ENCODE measurements around the gene FANCB. TPM values are rescaled to one million over a fixed set of nuclear protein-coding genes. Genes with fewer than 3 reads are reported as not detected.

FANCB gene
- total and polyA plus RNA-seq, 5 donors: 0.11 to 1.1 (median 0.89) TPM

DNA sequence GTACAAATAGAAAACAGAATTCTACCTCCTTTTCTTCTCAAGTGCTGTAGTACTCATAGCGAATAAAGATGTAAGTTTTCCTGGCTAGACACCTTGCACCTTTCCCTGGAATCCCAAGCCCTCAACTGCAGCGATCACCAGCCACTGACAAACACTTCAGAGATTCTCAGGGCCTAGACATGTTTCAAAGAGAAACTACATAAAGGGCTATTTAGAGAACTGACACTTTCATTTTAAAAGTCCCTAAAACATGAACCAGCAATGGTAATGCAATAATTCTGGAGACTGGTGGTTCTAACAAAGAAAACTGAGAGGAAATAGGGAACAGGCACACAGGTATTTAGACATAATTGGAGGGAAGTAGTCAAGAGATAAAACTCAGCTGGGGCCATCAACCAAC, 35.7 kb downstream of the FANCB start:
- DNase-seq (no peak), ATAC-seq (no peak)
- intact Hi-C loops (cut with DNase I): no loop called here
- Histone ChIP-seq H3K4me3 (ENCODE audit: low read length) (no peak overlapping the region), H3K9me3 (ENCODE audit: control insufficient read depth, low read length) (no peaks in the 10 kb centered on the region), H3K4me1 (ENCODE audit: control insufficient read depth, insufficient read depth, low read length) (no peaks in the 10 kb centered on the region), H3K27me3 (ENCODE audit: control insufficient read depth, insufficient read depth) (no peaks in the 10 kb centered on the region), H3K27ac (ENCODE audit: low read length) (no peak overlapping the region)
- WGBS: 96% methylated on average over 2 of the region's 2 CpGs

DNA sequence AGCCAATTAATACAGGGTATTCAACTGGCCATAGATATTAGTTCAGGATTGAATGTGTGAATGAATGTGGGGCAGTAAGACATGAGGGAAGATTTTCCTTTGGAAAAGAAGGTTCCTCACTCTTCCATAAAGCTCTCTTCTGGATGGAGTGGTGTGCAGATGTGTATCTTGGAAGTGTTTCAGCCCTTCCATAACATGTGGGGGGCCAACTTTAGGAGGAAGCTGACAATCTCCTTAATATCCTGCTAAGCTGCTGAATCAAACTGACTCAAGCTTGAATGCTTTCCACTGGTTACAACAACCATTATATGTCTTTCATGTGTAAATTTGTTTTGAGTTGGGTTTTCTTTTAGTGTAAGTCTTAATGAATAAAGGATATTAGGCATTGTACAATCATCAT, 40.3 kb downstream of the FANCB start:
- no peaks in the 10 kb centered on the region for H3K9me3 ChIP-seq (ENCODE audit: control insufficient read depth, low read length)
- DNase-seq (no peak), ATAC-seq (no peak)
- H3K27me3 ChIP-seq (ENCODE audit: control insufficient read depth, insufficient read depth): no peaks in the 10 kb centered on the region
- intact Hi-C loops (cut with DNase I): no loop called here
- no peak overlapping the region for H3K27ac ChIP-seq (ENCODE audit: low read length)
- no peak overlapping the region for H3K4me3 ChIP-seq (ENCODE audit: low read length)
- H3K4me1 ChIP-seq (ENCODE audit: control insufficient read depth, insufficient read depth, low read length): no peaks in the 10 kb centered on the region

DNA sequence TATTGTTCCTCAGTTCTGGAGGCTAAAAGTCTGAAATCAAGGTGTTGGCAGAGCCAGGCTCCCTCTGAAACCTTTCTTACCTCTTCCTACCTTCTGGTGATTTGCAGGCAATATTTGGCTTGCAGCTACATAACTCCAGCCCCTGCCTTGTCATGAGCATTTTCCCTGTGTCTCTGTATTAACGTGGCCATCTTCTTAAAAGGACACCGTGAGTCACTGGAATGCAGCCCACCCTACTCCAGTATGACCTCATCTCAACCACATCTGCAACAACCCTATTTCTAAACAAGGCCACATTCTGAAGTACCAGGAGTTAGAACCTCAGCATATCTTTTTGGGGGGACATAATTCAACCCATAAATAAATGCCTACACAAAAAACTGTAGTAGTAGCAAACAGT, 40.7 kb downstream of the FANCB start:
- intact Hi-C loops (cut with DNase I): no loop called here
- Histone ChIP-seq H3K4me1 (ENCODE audit: control insufficient read depth, insufficient read depth, low read length) (no peaks in the 10 kb centered on the region), H3K27ac (ENCODE audit: low read length) (no peak overlapping the region), H3K4me3 (ENCODE audit: low read length) (no peak overlapping the region), H3K9me3 (ENCODE audit: control insufficient read depth, low read length) (no peaks in the 10 kb centered on the region), H3K27me3 (ENCODE audit: control insufficient read depth, insufficient read depth) (no peaks in the 10 kb centered on the region)
- WGBS: 48% methylated on average over 2 of the region's 2 CpGs
- no peak for DNase-seq
- ATAC-seq: no peak

DNA sequence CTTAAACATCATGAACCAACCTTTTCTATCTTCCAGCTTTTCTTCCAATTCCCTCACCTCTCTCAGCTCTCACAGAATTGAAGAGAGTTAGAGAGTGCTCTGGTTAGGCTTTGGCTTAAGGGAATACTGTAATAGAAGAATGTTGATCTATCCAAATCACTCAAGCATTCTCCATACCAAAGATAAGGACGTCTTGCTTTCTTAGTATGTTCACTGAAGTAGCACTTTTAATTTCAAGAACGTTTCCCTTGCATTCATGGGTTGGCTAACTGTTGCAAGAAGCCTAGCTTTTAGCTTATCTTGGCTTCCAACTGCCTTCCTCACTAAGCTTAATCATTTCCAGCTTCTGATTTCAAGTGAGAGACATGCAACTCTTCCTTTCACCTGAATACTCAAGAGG, 43.2 kb downstream of the FANCB start:
- Histone ChIP-seq H3K9me3 (ENCODE audit: control insufficient read depth, low read length) (no peaks in the 10 kb centered on the region), H3K27ac (ENCODE audit: low read length) (no peak overlapping the region), H3K4me3 (ENCODE audit: low read length) (no peak overlapping the region), H3K27me3 (ENCODE audit: control insufficient read depth, insufficient read depth) (no peaks in the 10 kb centered on the region), H3K4me1 (ENCODE audit: control insufficient read depth, insufficient read depth, low read length) (no peaks in the 10 kb centered on the region)
- DNase-seq (no peak), ATAC-seq (no peak)
- 84% methylated on average over 2 of the region's 2 CpGs for WGBS
- intact Hi-C loops (cut with DNase I): no loop called here

DNA sequence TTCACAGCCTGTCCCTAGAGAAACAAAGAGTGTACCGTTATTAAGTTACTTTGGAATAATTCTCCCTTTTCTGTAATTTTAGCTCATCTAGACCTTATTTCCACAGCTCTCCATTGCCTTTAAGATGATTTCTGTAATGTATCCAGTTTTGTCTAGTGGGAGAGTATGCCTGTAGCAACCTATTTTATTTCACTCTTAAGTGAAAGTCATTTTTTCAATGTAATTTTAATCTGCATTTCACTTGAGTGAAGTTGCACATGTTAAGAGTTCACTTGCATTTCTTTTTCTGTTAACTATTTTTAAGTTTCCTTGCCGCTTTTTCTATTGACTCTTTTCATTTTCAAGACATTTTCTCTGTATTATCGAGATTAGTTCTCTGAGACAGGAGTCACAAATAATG, 46.5 kb downstream of the FANCB start:
- Histone ChIP-seq H3K27ac (ENCODE audit: low read length) (no peak overlapping the region), H3K27me3 (ENCODE audit: control insufficient read depth, insufficient read depth) (no peaks in the 10 kb centered on the region), H3K4me3 (ENCODE audit: low read length) (no peak overlapping the region), H3K4me1 (ENCODE audit: control insufficient read depth, insufficient read depth, low read length) (no peaks in the 10 kb centered on the region), H3K9me3 (ENCODE audit: control insufficient read depth, low read length) (no peaks in the 10 kb centered on the region)
- DNase-seq (no peak), ATAC-seq (no peak)
- 68% methylated on average over 3 of the region's 3 CpGs for WGBS
- intact Hi-C loops (cut with DNase I): no loop called here

DNA sequence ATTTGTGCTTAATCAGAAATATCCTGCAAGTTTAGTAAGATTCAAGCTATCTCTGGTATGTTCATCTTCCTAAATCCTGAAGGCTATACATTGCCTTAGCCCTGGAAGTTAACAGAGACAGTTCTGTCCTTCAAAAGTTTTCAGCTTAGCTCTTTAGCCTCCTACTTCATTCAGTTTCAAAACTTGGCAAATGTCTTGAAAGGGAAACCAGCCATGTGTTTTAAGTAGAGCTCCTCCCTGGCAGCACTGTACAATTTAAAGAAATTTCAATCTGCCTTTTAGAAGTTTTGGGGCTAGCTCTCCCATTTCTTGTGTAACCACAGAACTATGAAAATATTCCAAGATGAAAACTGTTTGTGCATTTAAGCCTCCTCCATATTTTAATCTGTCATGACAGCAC, 47.0 kb downstream of the FANCB start:
- Histone ChIP-seq H3K27me3 (ENCODE audit: control insufficient read depth, insufficient read depth) (no peaks in the 10 kb centered on the region), H3K4me1 (ENCODE audit: control insufficient read depth, insufficient read depth, low read length) (no peaks in the 10 kb centered on the region), H3K9me3 (ENCODE audit: control insufficient read depth, low read length) (no peaks in the 10 kb centered on the region), H3K4me3 (ENCODE audit: low read length) (no peak overlapping the region), H3K27ac (ENCODE audit: low read length) (no peak overlapping the region)
- no peak for ATAC-seq
- DNase-seq: no peak
- intact Hi-C loops (cut with DNase I): no loop called here

DNA sequence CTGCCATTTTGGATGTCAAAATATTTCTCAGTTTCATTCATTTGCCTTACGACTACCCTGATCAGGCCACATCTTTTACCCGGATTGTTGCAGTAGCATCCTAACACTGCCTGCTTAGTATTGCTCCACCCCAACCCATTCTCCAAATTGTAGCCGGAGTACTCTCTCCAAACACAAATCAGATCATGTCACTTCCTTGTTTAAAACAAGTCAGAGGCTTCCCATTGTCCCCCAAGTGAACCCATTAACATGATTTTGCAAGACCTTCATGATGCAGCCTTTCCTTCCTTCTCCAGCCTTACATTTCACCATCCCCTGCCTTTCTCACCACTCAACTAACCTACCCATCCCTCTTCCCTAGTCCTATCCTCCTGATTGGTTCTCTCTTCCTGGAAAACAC, 53.1 kb downstream of the FANCB start:
- WGBS: 95% methylated on average over 3 of the region's 3 CpGs
- DNase-seq: no peak

DNA sequence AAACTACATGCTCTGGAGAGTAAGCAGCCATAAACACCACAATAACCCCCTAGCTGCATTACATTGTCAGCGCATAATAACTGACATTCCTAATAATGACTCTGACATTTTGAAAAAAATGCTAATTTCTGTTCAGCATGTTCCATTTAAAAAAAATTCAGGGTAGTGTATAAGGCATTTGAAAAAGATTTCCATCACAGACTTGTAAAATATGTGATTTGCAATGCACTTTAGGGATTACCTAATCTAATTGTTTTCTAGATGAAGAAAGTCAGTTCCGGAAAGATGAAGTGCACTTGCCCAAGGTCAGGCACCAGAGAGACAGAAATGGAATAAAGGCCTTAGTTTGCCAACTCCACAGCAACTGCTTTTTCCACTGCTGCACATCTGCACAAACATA, 55.3 kb downstream of the FANCB start:
- intact Hi-C loops (cut with DNase I): no loop called here
- no peaks in the 10 kb centered on the region for H3K4me1 ChIP-seq (ENCODE audit: control insufficient read depth, insufficient read depth, low read length)
- 88% methylated on average over 2 of the region's 2 CpGs for WGBS

More for the DNA sequence above, 53.1 kb downstream of the FANCB start:
- no peaks in the 10 kb centered on the region for H3K4me1 ChIP-seq (ENCODE audit: control insufficient read depth, insufficient read depth, low read length)
- H3K9me3 ChIP-seq (ENCODE audit: control insufficient read depth, low read length): no peaks in the 10 kb centered on the region
- no peak overlapping the region for H3K4me3 ChIP-seq (ENCODE audit: low read length)
- no peaks in the 10 kb centered on the region for H3K27me3 ChIP-seq (ENCODE audit: control insufficient read depth, insufficient read depth)
- no peak overlapping the region for H3K27ac ChIP-seq (ENCODE audit: low read length)
- intact Hi-C loops (cut with DNase I): no loop called here
- no peak for ATAC-seq

DNA sequence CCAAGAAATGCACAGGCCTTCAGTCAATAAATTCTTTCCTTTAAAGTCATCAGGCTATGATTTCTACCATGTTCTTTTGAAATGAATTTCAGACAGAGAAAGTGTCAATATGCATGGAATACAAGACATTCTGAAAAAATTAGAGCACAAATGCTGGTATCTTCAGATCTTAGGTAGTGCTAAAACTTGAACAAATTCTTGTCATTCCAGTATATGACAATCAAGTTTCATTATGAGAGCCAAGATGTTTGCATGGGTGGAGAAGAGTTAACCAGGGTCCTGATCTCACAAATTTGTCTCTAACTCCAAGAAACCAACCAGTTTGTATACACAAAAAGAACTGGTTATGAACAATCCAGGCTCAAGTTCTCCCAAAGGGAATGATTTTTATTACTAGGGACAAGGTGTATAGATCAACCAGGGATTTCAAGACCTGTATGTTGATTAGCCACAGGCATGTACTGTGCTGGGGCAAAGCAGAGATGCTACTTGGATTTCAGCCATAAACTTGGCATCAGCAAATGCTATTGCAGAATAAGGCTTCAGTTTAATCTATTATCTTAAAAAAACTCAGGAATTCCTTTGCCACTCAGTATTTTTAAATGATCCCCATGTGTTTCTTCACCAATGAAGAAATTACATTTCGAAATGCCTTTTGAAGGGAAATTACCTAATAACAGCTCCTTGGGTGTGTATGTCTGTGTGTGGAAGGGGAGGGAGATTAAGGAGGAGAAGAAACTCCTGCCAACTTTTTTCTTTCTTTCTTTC, 69.7 kb downstream of the FANCB start:
- WGBS: 85% methylated on average over 1 of the region's 1 CpG
- no peak overlapping the region for H3K4me3 ChIP-seq (ENCODE audit: low read length)
- ATAC-seq: no peak

More for the DNA sequence above, 55.3 kb downstream of the FANCB start:
- Histone ChIP-seq H3K27ac (ENCODE audit: low read length) (no peak overlapping the region), H3K4me3 (ENCODE audit: low read length) (no peak overlapping the region), H3K27me3 (ENCODE audit: control insufficient read depth, insufficient read depth) (no peaks in the 10 kb centered on the region), H3K9me3 (ENCODE audit: control insufficient read depth, low read length) (no peaks in the 10 kb centered on the region)
- DNase-seq (no peak), ATAC-seq (no peak)

DNA sequence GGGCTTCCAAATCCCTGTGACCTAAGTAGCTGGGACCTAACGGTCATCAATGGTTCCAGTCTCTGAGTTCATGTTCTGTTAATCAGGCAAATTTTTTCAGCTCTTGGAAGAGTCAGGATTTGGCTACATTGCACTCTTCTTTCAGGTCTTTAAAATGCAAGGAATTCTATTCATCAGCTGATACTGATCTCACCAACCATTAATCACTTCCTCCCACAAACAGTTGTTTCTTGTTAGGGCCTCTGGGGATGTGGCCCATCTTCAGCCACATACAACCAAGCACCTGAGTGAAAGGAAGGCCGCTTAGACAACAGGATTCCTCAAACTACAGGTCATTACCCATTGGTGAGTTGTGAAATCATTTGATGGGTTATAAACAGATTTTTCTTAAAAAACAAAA, 71.7 kb downstream of the FANCB start:
- Histone ChIP-seq H3K27ac (ENCODE audit: low read length) (no peak overlapping the region), H3K9me3 (ENCODE audit: control insufficient read depth, low read length) (no peaks in the 10 kb centered on the region), H3K27me3 (ENCODE audit: control insufficient read depth, insufficient read depth) (no peaks in the 10 kb centered on the region), H3K4me3 (ENCODE audit: low read length) (no peak overlapping the region), H3K4me1 (ENCODE audit: control insufficient read depth, insufficient read depth, low read length) (no peaks in the 10 kb centered on the region)
- intact Hi-C loops (cut with DNase I): no loop called here
- WGBS: 76% methylated on average over 2 of the region's 2 CpGs
- ATAC-seq (no peak), DNase-seq (no peak)

More for the DNA sequence above, 69.7 kb downstream of the FANCB start:
- intact Hi-C loops (cut with DNase I): no loop called here
- DNase-seq: no peak
- Histone ChIP-seq H3K27ac (ENCODE audit: low read length) (no peak overlapping the region), H3K4me1 (ENCODE audit: control insufficient read depth, insufficient read depth, low read length) (no peaks in the 10 kb centered on the region), H3K27me3 (ENCODE audit: control insufficient read depth, insufficient read depth) (no peaks in the 10 kb centered on the region), H3K9me3 (ENCODE audit: control insufficient read depth, low read length) (no peaks in the 10 kb centered on the region)

DNA sequence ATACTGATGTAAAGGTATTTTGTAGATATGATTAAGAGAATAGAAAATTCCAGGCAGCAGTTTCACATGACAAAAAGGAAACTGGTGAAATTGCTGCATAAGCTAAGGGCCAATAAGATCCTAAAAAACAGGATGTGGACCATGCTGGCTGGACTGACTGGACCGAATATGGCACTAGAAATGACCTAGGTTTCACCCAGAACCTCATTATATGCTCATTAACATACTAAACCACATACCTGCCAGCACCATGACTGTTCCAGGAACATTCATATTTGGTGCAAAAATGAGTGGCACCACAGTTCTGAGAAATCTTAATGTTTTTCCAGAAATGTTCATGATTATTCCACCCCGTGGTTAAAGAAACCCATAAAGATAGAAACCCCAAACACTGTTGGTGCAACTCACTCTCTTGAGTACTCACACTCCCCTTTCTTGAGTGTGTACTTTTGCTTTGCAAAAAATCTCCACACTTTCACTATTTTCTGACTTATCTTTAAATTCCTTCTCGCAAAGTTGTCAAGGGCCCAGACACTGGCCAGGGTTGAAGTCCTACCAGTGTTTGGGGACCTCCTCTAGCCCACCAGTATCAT, 74.0 kb downstream of the FANCB start:
- Histone ChIP-seq H3K4me3 (ENCODE audit: low read length) (no peak overlapping the region), H3K27ac (ENCODE audit: low read length) (no peak overlapping the region), H3K9me3 (ENCODE audit: control insufficient read depth, low read length) (no peaks in the 10 kb centered on the region), H3K4me1 (ENCODE audit: control insufficient read depth, insufficient read depth, low read length) (no peaks in the 10 kb centered on the region), H3K27me3 (ENCODE audit: control insufficient read depth, insufficient read depth) (no peaks in the 10 kb centered on the region)
- intact Hi-C loops (cut with DNase I): no loop called here
- DNase-seq: no peak
- ATAC-seq: no peak
- 88% methylated on average over 3 of the region's 3 CpGs for WGBS
